WI38 (cell line): Measurements from ENCODE around the gene PACRG.
"Not testable (repeated sequence)": the region's sequence is repeated elsewhere in the genome, so short reads cannot be mapped to it uniquely, and the experiment has no call there.

Experiments
- H3K4me3 ChIP-seq: 2 replicates; pipeline ENCODE4 v1.5.1; 2011; ENCODE audit warnings: low read depth, mild to moderate bottlenecking, control low read depth, low read length
- CTCF ChIP-seq: IDR thresholded peaks from 2 replicates; pipeline ENCODE4 v1.5.1; 2012; ENCODE audit warnings: low read depth, mild to moderate bottlenecking, control low read depth, low read length

The PACRG gene

GRCh38 chr6:162973980-162974379, 246.2 kb downstream of the PACRG start:
- H3K4me3 ChIP-seq: no peak overlapping the region
- TF ChIP-seq CTCF: no peak

DNA sequence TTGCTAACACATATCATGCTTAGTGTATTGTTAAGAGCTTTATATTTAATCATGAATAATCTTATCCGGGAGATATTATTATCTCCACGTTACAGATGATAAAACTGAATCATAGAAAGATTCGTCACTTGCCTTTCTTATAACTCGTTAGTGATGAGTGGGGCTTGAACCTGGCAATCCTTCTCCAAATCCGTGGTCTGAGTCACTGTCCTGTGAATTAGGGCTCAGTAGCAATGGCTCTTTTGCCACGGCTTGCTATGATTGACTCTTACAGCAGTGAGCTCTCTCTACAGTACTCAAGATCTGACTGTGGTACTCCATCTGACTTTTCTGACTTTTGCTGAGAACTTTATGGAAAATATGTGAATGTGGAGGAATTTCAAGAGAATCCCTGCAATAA, 246.9 kb downstream of the PACRG start:
- H3K4me3 ChIP-seq: no peak overlapping the region
- no peak for TF ChIP-seq CTCF

DNA sequence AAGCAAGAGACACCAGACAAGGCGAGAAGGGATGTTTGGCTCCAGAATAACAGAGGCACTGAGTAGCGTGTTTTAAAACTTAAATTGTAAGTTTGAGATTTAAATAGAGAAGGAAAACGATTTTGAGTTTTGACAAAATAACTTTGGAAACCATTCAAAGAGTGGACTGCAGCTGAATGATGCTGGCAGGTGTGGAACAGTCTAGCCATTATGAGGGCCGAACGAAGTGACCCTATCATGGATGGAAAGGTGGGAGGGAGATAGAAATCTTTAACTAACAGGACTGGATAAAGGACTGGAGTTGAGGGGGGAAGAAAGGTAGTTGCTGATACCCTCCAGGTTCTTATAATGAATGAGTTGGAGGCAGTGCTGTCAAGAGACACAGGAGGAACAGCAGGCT, 248.4 kb downstream of the PACRG start:
- TF ChIP-seq CTCF: no peak
- no peak overlapping the region for H3K4me3 ChIP-seq

- H3K4me3 ChIP-seq: not testable (repeated sequence)
Measured at GRCh38 chr6:162983234-162983633, 255.5 kb downstream of the PACRG start.

GRCh38 chr6:162998777-162999176, 271.0 kb downstream of the PACRG start:
- H3K4me3 ChIP-seq: no peak overlapping the region
- TF ChIP-seq CTCF: no peak

GRCh38 chr6:162999575-163000285, 272.0 kb downstream of the PACRG start:
- TF ChIP-seq CTCF: no peak
- H3K4me3 ChIP-seq: no peak overlapping the region

- no peak for TF ChIP-seq CTCF
- H3K4me3 ChIP-seq: no peak overlapping the region
Measured at GRCh38 chr6:163001330-163001729, 273.6 kb downstream of the PACRG start.

DNA sequence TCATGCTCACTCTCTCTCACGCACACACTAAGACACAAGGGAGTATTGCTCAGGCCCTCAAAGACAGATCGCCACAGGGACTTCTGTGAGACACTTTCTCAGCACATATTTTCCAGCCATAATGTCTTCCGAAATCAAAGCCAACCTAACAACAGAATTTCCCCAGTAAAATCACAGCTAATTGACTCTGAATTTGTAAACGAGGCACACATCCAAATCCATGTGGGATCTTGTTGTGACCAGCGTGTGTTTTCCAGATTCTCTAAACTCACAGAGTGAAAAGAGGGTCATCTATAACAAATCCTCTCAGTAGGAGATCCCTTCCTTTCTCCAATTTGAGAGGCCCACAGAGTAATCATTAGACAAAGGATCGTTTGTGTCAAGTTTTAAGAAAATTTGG, 280.4 kb downstream of the PACRG start:
- TF ChIP-seq CTCF: no peak
- H3K4me3 ChIP-seq: no peak overlapping the region
